NB4 (cell line): ENCODE measurements around the gene CDH4.

Source experiments
- DNase-seq: peaks from one replicate; pipeline ENCODE4 v3.0.0; 2010; ENCODE audit warnings: low read depth
- H3K4me3 ChIP-seq: one replicate; pipeline ENCODE4 v1.5.1; 2011; ENCODE audit warnings: mild to moderate bottlenecking, low read depth, low read length, moderate library complexity
- CTCF ChIP-seq: IDR thresholded peaks from one replicate; pipeline ENCODE4 v1.5.1; 2012; ENCODE audit warnings: low read depth, low read length
- MAX ChIP-seq: IDR thresholded peaks from 2 replicates; pipeline ENCODE4 v1.6.1; 2011; ENCODE audit warnings: low read depth, low read length
- MYC ChIP-seq: IDR thresholded peaks from 2 replicates; pipeline ENCODE4 v1.6.1; 2011; ENCODE audit warnings: low read depth, low read length
- POLR2A ChIP-seq: IDR thresholded peaks from 2 replicates; pipeline ENCODE4 v1.6.1; 2011; ENCODE audit warnings: mild to moderate bottlenecking; ENCODE audit not compliant: insufficient read length; ENCODE audit errors: extremely low read depth

Gene CDH4

GRCh38 chr20:61514396-61514795 is 262.3 kb downstream of the CDH4 start:
- TF ChIP-seq MYC, result no peak
- TF ChIP-seq CTCF, result no peak
- no peak for TF ChIP-seq POLR2A
- TF ChIP-seq MAX, result no peak
- DNase-seq, result no peak
- H3K4me3 ChIP-seq, result no peak overlapping the region

- no peak overlapping the region for H3K4me3 ChIP-seq
- TF ChIP-seq POLR2A (no peak), MAX (no peak), MYC (no peak), CTCF (no peak)
- DNase-seq, result no peak
Observed at GRCh38 chr20:61514805-61515505, 262.9 kb downstream of the CDH4 start.

- DNase-seq, result no peak
- H3K4me3 ChIP-seq, result no peak overlapping the region
- no peak for TF ChIP-seq POLR2A
- no peak for TF ChIP-seq CTCF
- TF ChIP-seq MYC, result no peak
- TF ChIP-seq MAX, result no peak
Observed at GRCh38 chr20:61515922-61516321, 263.9 kb downstream of the CDH4 start.

GRCh38 chr20:61516346-61517208 is 264.5 kb downstream of the CDH4 start:
- no peak overlapping the region for H3K4me3 ChIP-seq
- TF ChIP-seq CTCF (no peak), MYC (no peak), MAX (no peak), POLR2A (no peak)
- no peak for DNase-seq

- H3K4me3 ChIP-seq, result no peak overlapping the region
- no peak for DNase-seq
- TF ChIP-seq MYC (no peak), CTCF (no peak), POLR2A (no peak), MAX (no peak)
Observed at GRCh38 chr20:61517419-61517818, 265.4 kb downstream of the CDH4 start.
